ENCODE data around the gene SYK. TPM values are rescaled to one million over a fixed set of nuclear protein-coding genes. Genes with fewer than 3 reads are reported as not detected.

SYK gene
- total and polyA plus RNA-seq, 2 of the 4 experiments (the other 2 are of a cell fraction) = not detected

DNA sequence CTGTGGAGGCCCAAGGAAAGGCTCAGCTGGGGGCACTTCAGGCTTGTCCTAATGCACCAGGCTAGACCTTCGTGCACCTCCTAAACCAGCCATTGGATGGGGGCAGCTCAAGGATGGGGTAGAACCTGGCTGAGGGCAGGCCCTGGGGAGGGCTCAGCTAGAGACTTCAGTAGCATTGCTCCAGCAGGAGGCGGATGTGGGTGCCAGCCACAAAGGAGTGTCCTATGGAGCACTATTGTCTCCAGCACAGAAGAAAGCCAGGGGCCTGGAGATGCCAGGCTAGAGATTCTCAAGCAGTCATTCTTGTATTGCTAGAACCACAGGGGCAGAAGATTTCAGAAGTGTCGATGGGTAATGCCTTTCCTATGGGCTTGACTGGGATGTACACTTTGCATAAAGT lies 131.8 kb downstream of the SYK start:
- H3K27ac ChIP-seq (ENCODE audit: insufficient read depth, low read length) = no peak overlapping the region
- no peak for TF ChIP-seq MAFK (IDR thresholded peaks at IDR 0.05; ENCODE audit: low read depth, low read length)
- no peak for TF ChIP-seq RCOR1 (IDR thresholded peaks at IDR 0.05; ENCODE audit: insufficient replicate concordance, low read length)
- in situ Hi-C loops (cut with MboI; ENCODE audit: low sequenced_read_pairs) (no loop called here), dilution Hi-C loops (cut with HindIII; ENCODE audit: low sequenced_read_pairs, unreplicated experiment) (no loop called here), intact Hi-C loops (cut with micrococcal nuclease) (no loop called here)
- ChIA-PET CTCF (no interaction called here), POLR2A (ENCODE audit: unreplicated experiment) (no interaction called here)
- H3K18ac ChIP-seq (ENCODE audit: low read depth, low read length) = no peak overlapping the region
- no peak overlapping the region for H2BK5ac ChIP-seq (ENCODE audit: low read depth, low read length, poor library complexity, severe bottlenecking)
- H3K4ac ChIP-seq (ENCODE audit: low read depth, low read length) = no peak overlapping the region
- H2AFZ ChIP-seq (replicated peaks; ENCODE audit: low read length, poor library complexity) = no peak overlapping the region
- H3K4me2 ChIP-seq (ENCODE audit: low read depth, low read length) = no peak overlapping the region
- ATAC-seq (ENCODE audit: low read depth) (no peak), DNase-seq (no peak)
- no peaks in the 10 kb centered on the region for H3K9me3 ChIP-seq (ENCODE audit: control insufficient read depth, insufficient read depth, low read length)
- H3K4me1 ChIP-seq (ENCODE audit: control insufficient read depth, insufficient read depth, low read length) = no peaks in the 10 kb centered on the region
- H3K4me3 ChIP-seq (ENCODE audit: insufficient read depth, low read depth, low read length) = no peak overlapping the region
- H2AK9ac ChIP-seq (replicated peaks; ENCODE audit: low read depth, low read length, poor library complexity) = no peak overlapping the region
- H4K91ac ChIP-seq (ENCODE audit: insufficient read depth, low read depth, low read length) = no peak overlapping the region
- no peak overlapping the region for H2BK15ac ChIP-seq (ENCODE audit: low read depth, low read length)
- no peaks in the 10 kb centered on the region for H4K20me1 ChIP-seq (ENCODE audit: insufficient read depth, low read length)
- no peak overlapping the region for H4K5ac ChIP-seq (ENCODE audit: low read depth, low read length)
- no peak overlapping the region for H4K8ac ChIP-seq (ENCODE audit: low read depth in 2 of 2, low read length in 2 of 2)
- no peak overlapping the region for H2AK5ac ChIP-seq (ENCODE audit: low read depth, low read length)
- WGBS, 2 experiments (ENCODE audit: extremely low coverage in 2 of 2, insufficient read length in 1 of 2) = 60% methylated on average over 1 of the region's 3 CpGs; no CpG with 5 or more reads in 1 of the 2 experiments
- no peaks in the 10 kb centered on the region for H3K27me3 ChIP-seq (ENCODE audit: control insufficient read depth, insufficient read depth, low read length)
- H3K9me1 ChIP-seq (ENCODE audit: insufficient read depth, low read length) = no peaks in the 10 kb centered on the region
- no peaks in the 10 kb centered on the region for H3K36me3 ChIP-seq (ENCODE audit: control insufficient read depth, insufficient read depth, low read length)
- no TSS peak for BruUV-seq (replicated peaks)
- H3K79me1 ChIP-seq (ENCODE audit: low read depth in 1 of 2, low read length in 2 of 2) = no peaks in the 10 kb centered on the region
- H3K23ac ChIP-seq (ENCODE audit: low read depth, low read length) = no peak overlapping the region
- H2BK20ac ChIP-seq (ENCODE audit: low read depth, low read length) = no peak overlapping the region
- H3K56ac ChIP-seq (ENCODE audit: extremely low read depth, insufficient read depth, low read length) = no peak overlapping the region
- no peak overlapping the region for H3K9ac ChIP-seq (ENCODE audit: low read depth, low read length)
- no peak overlapping the region for H2BK120ac ChIP-seq (ENCODE audit: low read depth, low read length)
- no peak overlapping the region for H3K14ac ChIP-seq (replicated peaks; ENCODE audit: low read depth, low read length)
